Neural cell (in vitro differentiated cells): ENCODE results near the gene RASGRP2.

Experiments
- EP300 ChIP-seq: fragments of 450-650 bp; conservative IDR thresholded peaks from 2 replicates; pipeline ENCODE4 v1.6.1; 2014; ENCODE audit warnings: antibody characterized with exemption, mild to moderate bottlenecking, moderate library complexity; ENCODE audit not compliant: poor library complexity, severe bottlenecking
- TF ChIP-seq, protein P1 (sequence below): IDR thresholded peaks from 2 replicates; pipeline ENCODE4 v1.6.1; 2012; ENCODE audit warnings: borderline replicate concordance

DNA sequence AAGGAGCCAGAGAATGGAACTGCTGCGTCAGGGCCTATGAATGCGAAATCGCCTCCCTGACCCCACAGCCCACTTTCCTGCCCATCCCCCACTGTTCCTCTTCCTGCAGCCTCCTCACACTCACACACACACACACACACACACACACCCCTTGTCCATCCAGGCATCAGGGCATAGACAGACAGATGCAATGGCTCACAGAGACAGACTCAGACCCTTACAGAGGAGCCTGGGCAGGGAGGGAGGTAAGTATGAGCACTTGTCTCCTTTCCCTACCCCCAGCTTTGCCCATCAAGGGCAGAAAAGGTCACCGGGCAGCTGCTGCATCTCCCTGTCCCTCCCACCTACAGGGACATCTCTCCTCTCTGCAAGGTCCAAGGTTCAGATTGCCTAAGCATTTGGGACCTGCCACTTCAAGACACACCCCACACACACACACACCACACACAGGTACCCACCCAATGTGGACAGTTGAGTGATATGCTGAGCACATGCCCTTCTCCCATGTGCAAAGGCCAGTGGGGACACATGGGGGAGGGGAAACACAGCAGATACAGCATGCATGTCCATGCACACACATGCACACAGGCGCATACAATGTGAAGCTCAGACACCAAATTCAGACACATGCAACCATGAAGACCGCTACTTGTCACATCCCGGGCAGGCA is 18.9 kb downstream of the RASGRP2 start:
- no peak for TF ChIP-seq EP300
- TF ChIP-seq, protein P1, sequence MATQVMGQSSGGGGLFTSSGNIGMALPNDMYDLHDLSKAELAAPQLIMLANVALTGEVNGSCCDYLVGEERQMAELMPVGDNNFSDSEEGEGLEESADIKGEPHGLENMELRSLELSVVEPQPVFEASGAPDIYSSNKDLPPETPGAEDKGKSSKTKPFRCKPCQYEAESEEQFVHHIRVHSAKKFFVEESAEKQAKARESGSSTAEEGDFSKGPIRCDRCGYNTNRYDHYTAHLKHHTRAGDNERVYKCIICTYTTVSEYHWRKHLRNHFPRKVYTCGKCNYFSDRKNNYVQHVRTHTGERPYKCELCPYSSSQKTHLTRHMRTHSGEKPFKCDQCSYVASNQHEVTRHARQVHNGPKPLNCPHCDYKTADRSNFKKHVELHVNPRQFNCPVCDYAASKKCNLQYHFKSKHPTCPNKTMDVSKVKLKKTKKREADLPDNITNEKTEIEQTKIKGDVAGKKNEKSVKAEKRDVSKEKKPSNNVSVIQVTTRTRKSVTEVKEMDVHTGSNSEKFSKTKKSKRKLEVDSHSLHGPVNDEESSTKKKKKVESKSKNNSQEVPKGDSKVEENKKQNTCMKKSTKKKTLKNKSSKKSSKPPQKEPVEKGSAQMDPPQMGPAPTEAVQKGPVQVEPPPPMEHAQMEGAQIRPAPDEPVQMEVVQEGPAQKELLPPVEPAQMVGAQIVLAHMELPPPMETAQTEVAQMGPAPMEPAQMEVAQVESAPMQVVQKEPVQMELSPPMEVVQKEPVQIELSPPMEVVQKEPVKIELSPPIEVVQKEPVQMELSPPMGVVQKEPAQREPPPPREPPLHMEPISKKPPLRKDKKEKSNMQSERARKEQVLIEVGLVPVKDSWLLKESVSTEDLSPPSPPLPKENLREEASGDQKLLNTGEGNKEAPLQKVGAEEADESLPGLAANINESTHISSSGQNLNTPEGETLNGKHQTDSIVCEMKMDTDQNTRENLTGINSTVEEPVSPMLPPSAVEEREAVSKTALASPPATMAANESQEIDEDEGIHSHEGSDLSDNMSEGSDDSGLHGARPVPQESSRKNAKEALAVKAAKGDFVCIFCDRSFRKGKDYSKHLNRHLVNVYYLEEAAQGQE, result no peak
